ENCODE data around the gene OR52H1.
"Not testable (repeated sequence)": the region's sequence is repeated elsewhere in the genome, so short reads cannot be mapped to it uniquely, and the experiment has no call there.

The OR52H1 gene

GRCh38 chr11:5548440-5548839 is at the start of gene OR52H1:
Gene OR52H1, minus strand, starts transcription at chr11:5548540. Its CDS starts 3,035 bp downstream, at chr11:5545505.
- no peak for DNase-seq

GRCh38 chr11:5597953-5598352 is 49.6 kb upstream of the OR52H1 start:
- no peak for DNase-seq

- DNase-seq = peak; percentile 23
These were observed 48.4 kb upstream of the OR52H1 start, which contains the start of gene TRIM6 for GRCh38 chr11:5596607-5597201. Gene TRIM6, plus strand, starts transcription at chr11:5596637. Its CDS starts 261 bp downstream, at chr11:5596898.

GRCh38 chr11:5593146-5593545 is 44.8 kb upstream of the OR52H1 start:
- DNase-seq = no peak

- DNase-seq = no peak
These were observed 44.3 kb upstream of the OR52H1 start for GRCh38 chr11:5592615-5593014.

GRCh38 chr11:5591613-5592012 is 43.3 kb upstream of the OR52H1 start:
- DNase-seq = no peak

GRCh38 chr11:5589906-5590305 is 41.6 kb upstream of the OR52H1 start:
- not testable (repeated sequence) for DNase-seq

- not testable (repeated sequence) for DNase-seq
These were observed 36.1 kb upstream of the OR52H1 start for GRCh38 chr11:5584458-5584857.

- no peak for DNase-seq
These were observed 32.7 kb upstream of the OR52H1 start for GRCh38 chr11:5581014-5581413.

- DNase-seq = no peak
These were observed 32.2 kb upstream of the OR52H1 start, which contains the start of gene OR52B6 for GRCh38 chr11:5580577-5580976. Gene OR52B6, plus strand, starts transcription at chr11:5580877. Its CDS starts 0 bp downstream, at chr11:5580877.

- no peak for DNase-seq
These were observed 28.8 kb upstream of the OR52H1 start for GRCh38 chr11:5577101-5577500.

- DNase-seq = peak; percentile 47
These were observed 26.8 kb upstream of the OR52H1 start for GRCh38 chr11:5575152-5575551.

- no peak for DNase-seq
These were observed 26.3 kb upstream of the OR52H1 start for GRCh38 chr11:5574654-5575053.

- no peak for DNase-seq
These were observed 16.1 kb upstream of the OR52H1 start for GRCh38 chr11:5564259-5565019.

- DNase-seq = no peak
These were observed 9.4 kb upstream of the OR52H1 start for GRCh38 chr11:5557751-5558150.

- no peak for DNase-seq
These were observed 8.4 kb upstream of the OR52H1 start for GRCh38 chr11:5556596-5557188.

- no peak for DNase-seq
These were observed 5.0 kb upstream of the OR52H1 start for GRCh38 chr11:5553343-5553742.

- no peak for DNase-seq
These were observed 2.2 kb upstream of the OR52H1 start for GRCh38 chr11:5550440-5551095.

- no peak for DNase-seq
These were observed 358 bp downstream of the OR52H1 start for GRCh38 chr11:5547982-5548381.

GRCh38 chr11:5546457-5546856 is 1.9 kb downstream of the OR52H1 start:
- DNase-seq = no peak

GRCh38 chr11:5541427-5541826 is 6.9 kb downstream of the OR52H1 start:
- DNase-seq = no peak

- DNase-seq = no peak
These were observed 11.9 kb downstream of the OR52H1 start for GRCh38 chr11:5536482-5536881.

GRCh38 chr11:5534046-5534445 is 14.3 kb downstream of the OR52H1 start:
- no peak for DNase-seq
